Left cardiac atrium (tissue), 4 donors: ENCODE measurements around the gene ARHGAP6. TPM values are rescaled to one million over a fixed set of nuclear protein-coding genes. Genes with fewer than 3 reads are reported as not detected.

Experiments
- ATAC-seq, 2 donors: fragments of 200-7000 bp; cut with Tn5 transposase; one replicate each; pipeline ENCODE4 v1.9.1; 2020; ENCODE audit warnings: mild to moderate bottlenecking in 2 of 2, moderate library complexity in 2 of 2
- DNase-seq: peaks from one replicate; pipeline ENCODE4 v3.0.0-alpha.2; 2020
- intact Hi-C, 2 donors: fragments of 100-400 bp; cut with DNase I; formaldehyde crosslinking; loops; one replicate each; pipeline versions ENCODE4 v1.14.1 to v1.15.1; 2022 to 2023
- total RNA-seq, 2 donors: library from RNA; stranded (reverse); fragmentation: NEBNext Ultra II Directional; extraction: Animal tissue kit (Norgen Biotek cat#: 25700); gene quantifications; one replicate each; pipeline ENCODE4 v1.2.1, GENCODE V29; 2021
- donor health status: DM: no; HTN: yes; CAD: no.
- donor health status: DM: no; HTN: yes; CAD: no; lungs with severe emphysema.
- donor health status: DM: yes; HTN: yes; CAD: no.
- donor health status: Dilated cardiomyopathy.

Gene ARHGAP6
- total RNA-seq, 2 donors from 2014 or later, result 5.6 to 5.9 TPM

DNA sequence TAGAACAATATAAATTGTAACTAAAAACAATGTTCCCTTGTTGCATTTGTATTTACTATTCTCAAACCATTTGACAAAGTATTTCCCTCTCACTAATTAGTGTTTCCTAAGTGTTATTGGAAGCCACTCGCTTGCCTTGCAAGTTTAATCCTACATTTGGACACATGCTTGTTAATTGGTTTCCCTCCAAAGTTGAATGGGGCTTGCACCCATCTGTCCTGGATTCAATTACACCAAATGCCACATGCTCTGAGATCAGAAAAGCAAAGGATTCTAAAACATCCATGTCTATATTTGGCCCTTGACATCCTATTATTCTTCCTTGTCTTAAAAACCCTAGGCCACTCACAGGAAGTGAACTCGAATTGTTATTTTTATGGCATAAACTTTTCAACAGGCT is 225.9 kb downstream of the ARHGAP6 start:
- ATAC-seq (no peak), DNase-seq (no peak)
- intact Hi-C loops, result no loop called here

DNA sequence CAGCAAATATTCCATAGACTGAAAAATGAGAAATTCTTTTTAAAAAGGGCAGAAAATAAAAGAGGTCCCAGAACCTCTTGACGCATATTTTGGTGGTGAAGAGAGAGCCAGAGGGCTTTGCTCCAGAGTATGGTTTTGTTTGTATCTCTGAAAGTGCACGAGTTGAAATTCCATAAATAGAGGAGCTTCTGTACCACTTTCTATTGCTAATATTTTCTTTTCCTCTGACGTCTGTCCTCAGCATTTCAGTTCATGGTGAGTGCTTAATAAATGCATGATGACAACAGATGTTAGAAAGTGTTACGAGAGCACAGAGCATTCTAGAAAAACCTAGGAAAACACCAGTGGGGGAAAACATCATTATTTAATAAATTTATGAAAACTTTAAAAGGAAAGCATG is 227.0 kb downstream of the ARHGAP6 start:
- DNase-seq, result no peak
- peak in 1 of 2 donors; percentile 55 for ATAC-seq
- intact Hi-C loops, result no loop called here

DNA sequence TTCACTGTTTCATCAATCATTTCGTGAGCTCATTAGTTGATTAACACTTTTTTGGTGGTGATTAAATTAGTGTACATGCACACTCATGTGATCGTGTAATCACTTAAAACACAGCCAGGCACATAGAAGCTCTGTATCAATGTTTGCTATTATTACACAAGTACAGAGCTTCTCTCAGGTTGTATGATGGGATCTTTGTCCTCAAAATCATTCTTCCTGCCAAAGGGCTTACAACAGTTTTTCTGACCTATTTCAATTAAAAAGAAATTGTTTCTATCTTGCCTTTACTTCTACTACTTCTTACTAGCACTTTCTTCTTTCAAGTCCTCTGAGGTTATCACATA is 227.4 kb downstream of the ARHGAP6 start:
- ATAC-seq, result no peak
- intact Hi-C loops, result no loop called here

DNA sequence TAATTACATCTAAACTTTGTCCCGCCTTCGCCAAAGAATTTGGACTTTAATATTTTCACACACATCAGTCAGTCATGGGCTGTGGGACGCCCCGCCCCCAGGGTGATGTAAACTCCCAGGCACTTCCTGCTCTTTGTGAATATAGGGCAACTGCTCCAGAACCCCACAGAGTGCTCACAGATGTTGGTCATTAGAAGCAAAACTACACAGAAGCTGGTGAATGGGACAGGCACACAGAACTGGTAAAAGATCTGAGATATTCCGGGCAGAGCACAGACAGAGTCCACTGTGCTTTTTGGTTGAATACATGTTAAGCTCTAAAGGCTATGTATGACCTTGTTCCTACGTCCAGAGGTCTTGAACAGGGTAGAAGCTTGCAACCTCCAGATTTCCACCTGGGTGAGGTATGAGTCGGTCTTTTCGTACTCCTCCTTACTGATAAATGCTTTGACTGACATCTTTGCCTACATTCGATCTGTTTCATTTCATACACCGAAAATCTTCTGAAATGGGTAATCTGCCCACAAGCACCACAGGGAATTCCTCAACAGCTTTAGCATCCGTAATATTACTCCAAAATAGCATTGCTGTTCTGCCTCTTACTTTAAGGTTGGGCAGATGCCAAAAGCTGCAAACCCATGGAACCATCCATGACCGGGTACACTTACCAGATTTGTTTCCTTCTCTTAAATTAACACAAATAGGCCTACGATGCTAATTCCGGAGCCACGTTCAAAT is 227.9 kb downstream of the ARHGAP6 start:
- peak; percentile 40 for DNase-seq
- peak; percentile 50 to 59 for ATAC-seq
- intact Hi-C loops, result no loop called here

More for the DNA sequence above, 227.4 kb downstream of the ARHGAP6 start:
- no peak for DNase-seq

DNA sequence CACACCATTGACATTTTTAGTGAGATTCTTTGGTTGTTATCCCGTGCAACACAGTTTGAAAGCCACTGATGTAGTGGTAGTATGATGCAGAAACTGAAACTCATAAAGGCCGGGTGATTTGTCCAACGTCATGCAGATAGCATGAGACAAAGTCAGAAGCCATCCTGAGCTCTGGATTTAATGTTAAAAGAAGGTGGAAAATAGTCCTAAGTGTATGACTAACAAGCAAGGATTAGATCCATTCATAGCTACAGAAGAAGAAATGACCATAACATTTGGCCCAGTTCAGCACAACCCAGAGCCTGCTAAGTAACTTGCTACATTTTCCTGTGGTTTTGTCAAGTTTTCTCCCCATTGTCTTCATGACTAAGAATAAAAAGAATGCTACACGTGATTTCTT is 230.2 kb downstream of the ARHGAP6 start:
- no peak for DNase-seq
- intact Hi-C loops, result no loop called here
- no peak for ATAC-seq

DNA sequence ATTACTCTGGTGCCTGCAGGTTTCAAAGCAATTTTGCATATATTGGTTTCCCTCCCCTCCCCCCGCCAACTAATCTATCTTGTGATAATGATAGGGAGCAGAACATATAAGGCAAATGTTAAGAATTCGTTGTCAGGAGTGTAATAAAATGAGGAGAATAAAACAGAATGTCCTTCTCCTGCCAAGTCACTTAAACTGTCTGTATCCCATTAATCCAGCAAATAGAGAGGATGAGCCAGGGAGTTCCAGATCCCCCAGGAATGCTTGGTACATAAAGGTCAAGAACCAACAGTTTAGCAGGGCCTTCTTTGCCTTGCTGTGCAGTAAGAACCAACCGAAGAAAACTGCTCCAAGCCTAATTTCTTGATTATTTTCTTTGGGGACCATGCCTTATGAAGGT is 231.1 kb downstream of the ARHGAP6 start:
- intact Hi-C loops, result no loop called here
- no peak for ATAC-seq
- no peak for DNase-seq

DNA sequence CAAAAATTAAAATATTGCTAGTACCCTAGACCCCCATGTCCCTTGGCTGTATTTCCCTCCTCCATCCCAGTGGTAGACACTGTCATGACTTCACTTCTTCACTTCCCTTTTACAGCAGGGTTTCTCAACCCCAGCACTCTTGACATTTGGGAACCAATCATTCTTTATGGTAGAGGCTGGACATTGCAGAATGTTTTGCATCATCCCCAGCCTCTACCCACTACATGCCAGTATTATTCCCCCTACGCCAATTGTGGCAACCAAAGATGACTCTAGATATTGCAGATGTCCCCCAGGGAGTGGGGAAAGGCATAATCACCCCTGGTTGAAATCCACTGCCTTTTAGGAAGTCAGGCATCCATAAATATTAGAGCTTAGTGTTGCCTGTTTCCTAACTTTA is 233.9 kb downstream of the ARHGAP6 start:
- ATAC-seq (no peak), DNase-seq (no peak)
- intact Hi-C loops, result no loop called here

DNA sequence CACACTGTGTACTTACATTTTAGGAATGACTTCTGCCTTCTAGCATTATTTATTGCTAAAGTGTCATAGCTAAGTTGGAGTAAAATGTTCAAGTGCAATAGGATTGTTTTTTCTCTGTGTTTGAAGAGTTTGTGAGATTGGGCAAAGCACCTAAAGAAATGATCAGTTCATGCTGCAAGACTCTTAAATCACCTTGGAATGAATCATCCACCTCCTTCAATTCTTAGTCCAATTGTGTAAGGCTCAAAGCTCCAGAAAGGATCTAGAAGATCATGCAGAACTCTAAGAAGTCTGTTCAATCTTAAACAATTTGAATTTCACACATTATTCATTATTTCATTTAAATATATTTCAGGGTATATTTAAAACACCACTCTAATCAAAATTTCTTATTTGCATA is 235.4 kb downstream of the ARHGAP6 start:
- ATAC-seq (no peak), DNase-seq (no peak)
- intact Hi-C loops, result no loop called here

DNA sequence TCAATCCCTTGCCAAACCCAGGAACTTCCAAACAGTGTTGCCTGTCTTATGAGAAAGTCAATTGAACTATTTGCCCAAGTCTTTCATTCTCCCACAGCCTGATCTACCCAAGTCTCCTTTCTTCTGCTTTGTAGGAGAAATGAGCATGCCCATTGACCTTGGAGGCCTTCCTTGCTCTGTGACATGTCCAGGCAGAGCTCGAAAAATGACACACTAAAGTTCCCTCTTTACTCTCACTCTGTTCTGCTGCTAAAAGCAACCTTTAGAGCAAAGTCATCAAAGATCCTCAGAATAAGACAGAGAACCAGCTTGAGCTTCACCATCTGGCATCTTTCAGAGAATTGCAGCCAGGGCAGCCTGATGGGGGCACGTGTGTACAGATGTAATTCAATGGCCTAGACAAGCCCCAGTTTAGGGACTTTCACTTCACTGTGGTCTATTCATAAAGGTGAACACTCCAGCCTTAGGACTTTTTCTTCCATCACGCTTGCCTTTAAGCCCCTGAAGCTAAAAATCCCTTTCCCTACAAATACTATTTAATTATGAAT is 236.1 kb downstream of the ARHGAP6 start:
- no peak for DNase-seq
- intact Hi-C loops, result no loop called here
- no peak for ATAC-seq

DNA sequence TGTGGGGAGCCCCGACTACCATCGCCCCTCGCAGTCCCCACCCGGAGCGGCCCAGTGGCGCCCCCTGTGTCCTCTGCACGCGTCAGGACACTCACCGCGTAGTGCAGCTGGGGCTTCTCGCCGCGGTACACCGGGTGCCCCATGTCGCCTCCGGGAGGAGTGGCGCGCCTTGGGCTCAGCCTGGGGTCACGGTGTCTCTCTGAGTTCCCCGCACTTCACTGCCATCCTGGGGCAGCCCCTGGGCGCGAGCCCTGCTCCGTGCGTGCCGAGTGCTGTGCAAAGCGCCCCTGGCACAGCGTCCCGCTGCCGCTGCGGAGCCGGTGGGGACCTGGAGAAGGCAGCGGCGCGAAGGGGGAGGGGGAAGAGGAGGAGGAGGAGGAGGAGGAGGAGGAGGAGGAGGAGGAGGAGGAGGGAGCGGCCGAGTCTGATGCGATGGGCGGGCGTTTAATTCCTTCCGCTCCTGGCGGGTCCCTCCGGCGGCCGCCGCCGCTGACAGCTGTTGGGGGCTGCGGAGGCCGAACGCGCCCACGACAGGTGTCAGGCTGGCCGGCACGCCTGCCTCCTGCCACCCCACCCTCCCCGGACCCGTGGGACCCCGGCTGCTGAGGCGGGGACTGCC is 238.2 kb downstream of the ARHGAP6 start:
- peak; percentile 56 to 79 for ATAC-seq
- peak; percentile 53 for DNase-seq
- intact Hi-C loops, result no loop called here

DNA sequence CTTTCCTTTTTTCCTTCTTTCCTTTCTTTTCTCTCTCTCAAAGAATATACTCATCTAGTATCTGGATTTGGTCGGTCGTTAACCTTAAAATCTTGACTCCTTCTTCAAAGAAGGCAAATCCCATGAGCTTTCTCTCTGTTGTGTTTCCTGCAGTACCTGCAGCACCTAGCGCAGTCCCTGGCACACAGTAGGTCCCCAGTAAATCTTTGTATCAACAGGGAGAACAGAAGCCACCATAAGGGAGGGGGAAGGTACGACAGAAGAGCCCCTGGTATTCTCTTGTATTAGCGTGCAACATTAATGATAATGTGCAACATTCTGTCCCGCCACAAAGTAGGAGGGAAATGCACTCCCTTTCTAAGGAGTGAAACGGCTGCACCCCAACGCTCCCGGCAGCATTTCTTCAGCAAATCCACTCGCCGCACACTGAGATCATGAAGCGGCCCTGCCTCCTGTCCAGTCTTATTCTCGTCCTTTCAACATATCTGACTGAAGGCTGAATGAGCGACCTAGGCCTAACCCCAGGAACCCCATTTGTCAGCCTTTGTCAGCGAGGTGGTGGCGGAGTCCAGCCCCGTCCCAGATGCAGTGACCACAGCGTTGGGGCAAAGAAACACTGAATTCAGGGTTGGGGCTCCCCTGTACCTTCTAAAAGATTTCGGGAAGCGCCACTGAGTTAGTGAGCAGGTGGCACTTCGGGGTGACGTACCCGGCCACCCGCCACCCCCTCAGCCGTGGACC is 238.8 kb downstream of the ARHGAP6 start:
- ATAC-seq, result peak; percentile 47 to 55
- DNase-seq, result peak; percentile 27
- intact Hi-C loops, result no loop called here

DNA sequence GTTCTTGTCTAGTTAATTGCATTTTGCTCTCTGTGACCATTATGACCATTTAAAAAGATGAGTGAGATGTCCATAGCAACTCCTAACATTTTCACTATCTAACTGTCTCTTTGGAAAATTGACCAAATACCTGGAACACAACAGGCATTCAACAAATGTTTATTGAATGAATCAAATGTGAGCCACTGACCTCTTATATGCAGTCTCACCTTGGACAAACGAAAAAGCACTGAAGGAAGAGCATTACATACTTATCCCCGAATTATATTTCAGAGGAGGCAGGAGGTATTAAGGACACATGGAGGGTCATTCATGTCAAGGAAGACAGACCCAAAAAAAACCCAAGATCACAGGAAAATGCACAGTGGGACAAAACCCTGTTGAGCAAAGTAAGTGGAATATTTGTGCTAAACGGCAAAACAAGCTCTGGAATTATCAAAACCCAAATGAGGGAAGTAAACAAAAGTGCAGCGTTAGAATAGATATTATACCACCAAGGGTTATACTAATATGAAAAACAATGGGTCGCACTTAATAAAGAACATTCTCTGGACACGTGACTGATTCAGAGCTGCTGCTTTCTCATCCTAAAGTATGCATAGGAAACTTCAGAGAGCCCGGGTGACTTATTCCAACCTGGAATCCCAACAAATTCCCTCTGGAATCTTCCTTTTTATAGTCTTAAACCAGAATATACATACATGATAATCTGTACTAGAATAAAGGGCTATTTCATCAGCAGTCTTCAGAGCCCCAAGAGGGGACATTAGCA is 240.6 kb downstream of the ARHGAP6 start:
- no peak for DNase-seq
- ATAC-seq, result no peak
- intact Hi-C loops, result no loop called here

DNA sequence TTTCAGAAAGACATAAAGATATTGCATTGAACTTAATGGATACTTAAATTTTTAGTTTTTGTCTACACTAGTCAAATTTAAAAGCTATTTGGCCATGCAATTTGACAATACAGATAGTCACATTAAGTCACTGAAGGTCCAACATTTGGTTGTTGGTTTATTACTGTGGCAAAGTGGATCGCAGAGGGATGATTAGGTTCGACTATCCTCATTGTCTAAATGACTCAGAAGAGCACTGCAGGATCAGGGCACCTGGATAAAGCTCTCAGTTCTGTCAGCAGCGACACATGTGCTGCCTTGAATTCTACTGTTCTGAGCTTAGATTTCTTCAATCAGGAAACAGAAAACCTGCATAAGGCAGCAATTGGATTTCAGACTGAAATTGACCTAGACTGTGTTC is 241.8 kb downstream of the ARHGAP6 start:
- no peak for DNase-seq
- ATAC-seq, result no peak
- intact Hi-C loops, result no loop called here

DNA sequence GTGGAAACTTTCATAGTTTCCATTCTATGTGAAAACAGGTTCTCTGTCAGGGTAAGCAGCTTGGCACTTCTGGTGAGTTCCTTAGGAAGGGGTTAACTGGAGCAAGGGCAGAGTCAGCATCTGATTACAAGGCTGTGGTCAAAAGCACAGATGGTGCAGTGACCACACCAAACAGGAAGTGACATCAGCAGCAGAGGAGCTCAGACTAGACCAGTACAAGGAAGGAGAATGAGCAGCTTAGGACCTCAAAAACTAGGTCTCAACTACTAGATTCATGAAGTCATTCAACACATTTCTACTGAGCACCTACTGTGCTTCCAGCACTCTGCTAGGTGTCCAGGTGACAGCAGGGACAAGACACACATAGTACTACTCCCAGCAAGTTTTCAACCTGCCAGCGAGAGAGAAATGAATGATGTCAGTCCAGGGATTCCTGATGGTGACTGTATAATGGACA is 242.3 kb downstream of the ARHGAP6 start:
- ATAC-seq (peak; percentile 28 to 71), DNase-seq (no peak)
- intact Hi-C loops, result no loop called here

DNA sequence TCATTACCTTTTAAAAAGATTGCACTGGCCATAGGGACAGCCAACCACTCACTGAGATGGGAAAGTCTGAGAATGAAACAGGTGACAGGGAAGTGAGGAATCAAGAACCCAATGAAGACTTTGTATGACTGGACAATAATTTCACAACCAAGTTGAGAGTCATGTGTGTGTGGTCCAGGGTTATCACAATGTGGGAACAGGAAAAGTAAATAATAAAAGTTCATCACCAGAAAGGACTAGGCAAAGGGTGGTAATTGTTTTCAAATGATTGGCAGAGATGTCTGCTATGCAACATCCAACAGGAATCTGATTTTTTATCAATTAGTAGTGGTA is 243.2 kb downstream of the ARHGAP6 start:
- intact Hi-C loops, result no loop called here
- DNase-seq (no peak), ATAC-seq (no peak)

DNA sequence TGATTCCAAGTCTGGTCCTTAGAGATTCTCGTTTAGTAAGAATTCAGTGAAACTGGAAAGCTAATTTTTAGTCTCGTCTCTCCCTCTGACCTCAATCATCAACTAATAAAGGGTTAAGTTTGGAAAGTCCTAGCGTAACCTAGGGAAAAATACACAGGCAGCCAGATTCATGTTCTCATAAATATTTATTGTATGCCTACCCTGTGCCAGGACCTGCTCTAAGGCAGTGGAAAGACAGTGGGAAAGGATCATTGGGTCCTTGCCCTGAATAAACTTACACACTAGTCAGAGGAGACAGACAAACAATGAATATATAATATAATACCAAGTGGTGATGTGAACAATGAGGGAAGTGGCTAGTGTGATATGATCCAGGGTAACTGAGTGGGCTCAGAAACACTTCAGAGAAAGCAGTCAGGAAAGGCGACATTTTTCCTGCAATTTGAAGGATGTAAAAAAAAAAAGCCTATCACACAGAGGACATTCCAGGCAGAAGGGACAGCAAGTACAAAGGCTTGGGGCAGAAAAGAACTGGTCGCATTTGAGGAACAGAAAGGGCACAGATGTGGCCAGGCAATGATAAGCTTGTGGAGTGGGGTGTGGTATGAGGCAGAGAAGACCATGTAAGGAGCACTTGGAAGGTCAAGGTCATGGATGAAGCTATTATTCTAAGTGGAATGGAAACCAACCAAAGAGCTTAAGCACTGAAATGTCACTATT is 243.8 kb downstream of the ARHGAP6 start:
- DNase-seq, result no peak
- no peak for ATAC-seq

DNA sequence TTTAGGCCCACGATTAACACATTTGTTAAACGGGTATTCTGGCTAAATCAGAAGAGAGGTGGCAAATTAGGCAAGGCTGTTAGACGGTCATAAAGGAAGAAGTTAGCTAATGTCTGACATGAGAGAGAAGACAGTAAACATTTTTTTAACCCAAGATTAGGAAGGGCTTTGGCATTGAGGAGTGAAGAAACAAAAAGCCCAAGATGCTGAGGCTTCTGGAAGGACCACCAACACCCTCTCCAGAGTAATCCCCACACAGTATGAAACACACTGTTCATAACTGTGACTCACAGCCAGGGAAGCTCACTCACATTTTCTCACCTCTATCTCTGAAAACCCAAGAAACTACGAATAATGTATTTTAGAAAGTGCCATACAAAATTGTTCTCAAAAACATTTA is 244.9 kb downstream of the ARHGAP6 start:
- DNase-seq, result no peak
- no peak for ATAC-seq
- intact Hi-C loops, result no loop called here

More for the DNA sequence above, 243.8 kb downstream of the ARHGAP6 start:
- intact Hi-C loops, result no loop called here

DNA sequence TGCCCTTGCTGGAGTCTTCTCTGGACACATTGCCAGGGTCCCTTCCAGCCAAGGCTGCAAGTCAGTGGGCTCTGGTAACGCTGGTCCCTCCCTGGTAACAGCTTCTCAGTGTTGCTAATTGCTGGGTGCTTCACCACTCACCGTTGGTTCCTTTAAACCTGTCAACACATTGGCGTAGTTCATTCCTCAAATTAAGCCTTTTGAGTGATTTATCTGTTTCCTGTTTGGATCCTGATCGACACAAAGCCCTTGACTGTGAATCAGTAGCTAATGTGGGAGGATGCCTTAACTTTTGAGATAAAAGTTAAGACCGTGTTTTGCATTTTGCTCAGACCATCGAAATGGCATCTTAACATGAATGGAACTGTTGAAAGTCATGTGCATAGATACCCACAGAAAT is 246.6 kb downstream of the ARHGAP6 start:
- no peak for ATAC-seq
- DNase-seq, result no peak
- intact Hi-C loops, result no loop called here

DNA sequence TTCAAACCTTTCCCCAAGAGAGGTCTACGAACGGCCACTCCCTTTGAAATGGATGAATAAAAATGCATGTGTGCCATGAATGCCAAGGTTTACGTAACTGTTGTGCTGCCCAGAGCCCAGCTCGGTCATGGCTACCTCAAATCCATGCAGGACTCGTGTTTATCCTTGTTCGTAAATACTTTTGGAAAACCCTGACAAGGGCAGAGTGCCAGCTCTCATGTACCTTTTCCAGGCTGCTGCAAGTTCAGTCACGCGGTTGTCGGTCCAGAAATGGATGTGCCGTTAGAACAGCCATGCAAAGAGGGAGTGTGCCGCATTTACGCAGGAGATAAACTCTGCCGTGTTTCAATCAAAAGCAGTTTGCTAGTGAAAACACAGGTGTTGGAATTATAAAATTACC is 249.1 kb downstream of the ARHGAP6 start:
- DNase-seq (no peak), ATAC-seq (no peak)
- intact Hi-C loops, result no loop called here
